GM12865 (cell line): ENCODE data around the gene ILDR1.
A peak's percentile ranks its signal among the peaks of the same experiment; 100 is the strongest.

Experiments
- DNase-seq: peaks from one replicate; pipeline ENCODE4 v3.0.0; 2010; ENCODE audit warnings: low read depth
- H3K4me3 ChIP-seq: 2 replicates; pipeline ENCODE4 v1.5.1; 2011; ENCODE audit warnings: mild to moderate bottlenecking, low read depth, low read length, control low read depth
- TF ChIP-seq, protein P1 (sequence below): IDR thresholded peaks from 2 replicates; pipeline ENCODE4 v1.5.1; 2011; ENCODE audit warnings: low read length, control low read depth, low read depth, inconsistent platforms; ENCODE audit not compliant: insufficient read depth; ENCODE audit errors: missing control alignments

The ILDR1 gene

DNA sequence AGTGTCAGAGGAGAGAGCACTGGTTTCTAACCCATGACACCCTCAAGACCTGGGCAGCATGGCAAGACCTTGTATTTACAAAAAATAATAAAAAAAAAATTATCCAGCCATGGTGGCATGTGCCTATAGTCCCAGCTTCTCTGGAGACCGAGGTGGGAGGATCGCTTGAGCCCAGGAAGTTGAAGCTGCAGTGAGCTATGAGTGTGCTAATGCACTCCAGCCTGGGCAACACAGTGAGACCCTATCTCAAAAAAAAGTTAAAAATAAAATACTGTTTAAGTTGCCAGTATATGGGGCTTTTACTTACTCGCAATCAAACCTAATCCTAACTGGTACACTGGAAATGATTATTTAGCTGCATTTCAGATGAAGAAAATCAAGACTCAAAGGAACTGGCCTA, 20.2 kb downstream of the ILDR1 start:
- DNase-seq: no peak
- TF ChIP-seq, protein P1, sequence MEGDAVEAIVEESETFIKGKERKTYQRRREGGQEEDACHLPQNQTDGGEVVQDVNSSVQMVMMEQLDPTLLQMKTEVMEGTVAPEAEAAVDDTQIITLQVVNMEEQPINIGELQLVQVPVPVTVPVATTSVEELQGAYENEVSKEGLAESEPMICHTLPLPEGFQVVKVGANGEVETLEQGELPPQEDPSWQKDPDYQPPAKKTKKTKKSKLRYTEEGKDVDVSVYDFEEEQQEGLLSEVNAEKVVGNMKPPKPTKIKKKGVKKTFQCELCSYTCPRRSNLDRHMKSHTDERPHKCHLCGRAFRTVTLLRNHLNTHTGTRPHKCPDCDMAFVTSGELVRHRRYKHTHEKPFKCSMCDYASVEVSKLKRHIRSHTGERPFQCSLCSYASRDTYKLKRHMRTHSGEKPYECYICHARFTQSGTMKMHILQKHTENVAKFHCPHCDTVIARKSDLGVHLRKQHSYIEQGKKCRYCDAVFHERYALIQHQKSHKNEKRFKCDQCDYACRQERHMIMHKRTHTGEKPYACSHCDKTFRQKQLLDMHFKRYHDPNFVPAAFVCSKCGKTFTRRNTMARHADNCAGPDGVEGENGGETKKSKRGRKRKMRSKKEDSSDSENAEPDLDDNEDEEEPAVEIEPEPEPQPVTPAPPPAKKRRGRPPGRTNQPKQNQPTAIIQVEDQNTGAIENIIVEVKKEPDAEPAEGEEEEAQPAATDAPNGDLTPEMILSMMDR: no peak
- H3K4me3 ChIP-seq: no peak overlapping the region

DNA sequence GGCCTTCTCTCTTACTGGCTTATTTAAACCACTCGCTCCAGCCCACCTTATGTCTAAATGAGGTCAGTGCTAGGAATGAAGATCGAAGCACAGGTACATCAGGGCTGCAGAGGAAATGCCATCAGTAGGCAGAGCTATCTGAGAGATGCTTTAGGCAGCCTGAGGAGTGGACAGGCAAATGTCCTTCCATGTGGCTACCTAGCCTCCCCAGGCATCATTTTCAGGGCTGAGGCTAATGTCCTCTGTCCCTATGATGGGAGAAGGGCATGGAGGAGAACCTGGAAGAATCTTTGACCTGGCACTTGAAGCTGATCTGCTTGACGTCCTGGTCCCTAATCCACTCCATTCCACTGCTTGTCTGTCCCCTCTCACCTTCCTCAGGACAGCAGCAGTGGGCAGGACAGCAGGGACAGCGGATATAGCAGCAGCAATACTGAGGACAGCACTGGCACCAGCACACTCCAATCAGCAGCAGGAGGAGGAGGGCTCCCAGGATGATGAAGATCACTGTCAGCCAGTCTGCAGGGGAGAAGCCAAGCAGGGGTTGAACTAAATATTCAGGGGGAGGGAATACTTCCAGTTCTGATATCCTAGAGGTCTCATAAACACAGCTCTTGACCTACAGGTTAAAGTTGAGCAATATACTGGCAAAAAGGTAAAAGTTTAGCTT, 21.0 kb downstream of the ILDR1 start:
- H3K4me3 ChIP-seq: no peak overlapping the region
- TF ChIP-seq, protein P1: no peak
- DNase-seq: no peak

DNA sequence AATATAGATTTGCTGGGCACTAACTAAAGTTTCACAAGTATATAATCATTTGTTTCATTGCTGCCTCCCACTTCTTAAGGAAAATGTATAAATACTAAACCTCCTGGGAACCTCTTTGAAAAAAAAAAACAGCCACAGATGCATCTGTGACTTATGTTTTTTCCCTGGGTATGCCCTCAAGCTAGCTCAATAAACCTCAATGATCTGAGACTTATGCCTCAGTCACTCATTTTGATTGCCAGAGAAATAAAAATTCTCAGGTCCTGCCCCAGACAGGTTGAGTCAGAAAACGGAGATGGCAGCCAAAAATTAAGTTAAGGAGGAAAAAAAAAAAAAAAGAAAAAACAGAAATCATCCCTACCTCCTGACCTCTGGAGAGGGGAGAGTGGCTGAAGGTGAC, 22.1 kb downstream of the ILDR1 start:
- TF ChIP-seq, protein P1: no peak
- no peak overlapping the region for H3K4me3 ChIP-seq
- no peak for DNase-seq

DNA sequence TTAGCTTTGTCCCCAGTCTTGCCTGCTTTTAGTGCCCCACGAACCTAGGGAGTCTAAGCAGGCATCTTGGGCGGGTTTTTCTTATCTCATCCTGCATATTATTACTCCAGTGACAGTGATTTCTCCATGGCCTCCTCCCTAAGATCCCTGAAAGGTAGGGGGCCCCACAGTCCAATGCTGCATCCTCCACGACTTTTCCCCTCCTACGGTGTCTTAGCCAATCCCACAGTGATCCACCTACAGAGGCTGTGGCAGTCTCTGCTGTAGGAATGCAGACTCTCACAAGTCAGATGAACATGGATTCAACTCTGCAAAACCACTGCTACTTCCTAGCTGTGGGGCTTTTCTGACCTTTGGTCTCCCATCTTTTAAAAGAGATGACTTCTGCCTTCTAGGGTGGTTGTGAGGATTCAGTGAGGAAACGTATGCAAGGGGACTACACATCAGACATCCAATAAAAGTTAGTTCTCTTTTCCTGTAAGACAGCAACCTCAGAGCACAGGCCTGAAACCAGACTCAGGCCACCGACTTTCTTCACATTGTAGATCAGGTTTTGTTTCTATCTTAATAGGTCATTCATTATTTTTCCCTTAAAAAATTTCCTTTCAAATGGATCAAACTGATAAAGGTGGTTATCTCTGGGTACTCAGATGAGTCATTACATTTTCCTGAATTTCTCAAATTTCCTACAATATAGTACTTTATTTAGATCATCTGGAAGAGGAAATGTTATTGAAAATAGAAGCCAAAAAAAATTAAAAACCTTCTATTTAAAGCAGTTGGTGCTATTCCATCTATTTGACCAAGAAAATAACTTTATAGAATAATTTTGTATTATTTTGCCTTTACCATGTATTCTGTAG, 23.2 kb downstream of the ILDR1 start:
- DNase-seq: peak; percentile 63
- no peak overlapping the region for H3K4me3 ChIP-seq
- TF ChIP-seq, protein P1: no peak

DNA sequence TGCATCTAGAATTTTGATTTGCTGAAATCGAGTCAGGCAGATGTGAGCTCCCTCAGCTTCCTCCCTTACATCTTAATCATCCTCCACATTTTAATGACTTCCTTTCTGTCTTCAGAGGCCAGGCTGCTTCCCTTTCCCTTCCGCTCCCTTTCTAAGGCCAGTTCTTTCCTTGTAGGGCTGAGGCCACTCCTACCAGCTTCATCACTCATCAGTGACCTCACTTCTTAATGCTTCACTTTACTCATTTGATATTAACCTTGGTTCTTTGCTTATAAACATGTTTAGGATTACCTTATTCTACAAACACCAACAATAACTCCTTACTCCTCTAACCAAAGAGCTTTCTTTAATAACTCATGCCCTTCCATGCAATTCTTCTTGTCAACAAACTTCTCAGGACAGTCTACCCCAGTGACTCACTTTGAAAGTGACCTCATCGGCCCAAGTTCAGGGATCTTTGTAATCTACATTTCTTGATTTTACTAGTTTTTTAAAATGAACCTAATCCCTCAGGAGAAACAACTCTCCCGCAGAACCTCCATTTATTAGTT, 23.9 kb downstream of the ILDR1 start:
- H3K4me3 ChIP-seq: no peak overlapping the region

DNA sequence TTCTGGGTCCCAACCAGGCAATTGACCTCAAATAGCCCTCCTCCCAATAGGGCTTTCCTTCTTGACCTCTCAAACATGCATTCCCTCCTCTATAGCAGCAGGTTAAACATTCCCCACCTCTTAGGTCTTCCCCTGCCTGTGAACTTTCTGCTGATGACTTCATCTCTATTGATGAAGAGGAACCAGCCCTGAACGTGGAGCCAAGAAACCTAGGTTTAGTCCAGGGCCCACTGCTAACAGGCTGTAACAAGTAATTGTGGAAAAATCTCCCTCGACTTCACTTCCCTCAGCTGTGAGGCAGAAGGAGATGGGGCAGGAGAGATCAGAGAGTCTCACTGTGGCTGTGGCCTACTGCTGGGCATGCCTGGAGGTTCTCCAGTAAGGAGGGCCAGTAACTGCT, 24.7 kb downstream of the ILDR1 start:
- peak; percentile 39 for DNase-seq
- no peak overlapping the region for H3K4me3 ChIP-seq
- TF ChIP-seq, protein P1: no peak

More for the DNA sequence above, 23.9 kb downstream of the ILDR1 start:
- DNase-seq: peak; percentile 66
- TF ChIP-seq, protein P1: no peak
